ENCODE data around the gene KLHL2. TPM values are rescaled to one million over a fixed set of nuclear protein-coding genes. Genes with fewer than 3 reads are reported as not detected.
"Not testable (repeated sequence)": the region's sequence is repeated elsewhere in the genome, so short reads cannot be mapped to it uniquely, and the experiment has no call there.

KLHL2 gene
- total and polyA plus RNA-seq, 5 donors, result 5.3 to 15.5 (median 10.6) TPM

DNA sequence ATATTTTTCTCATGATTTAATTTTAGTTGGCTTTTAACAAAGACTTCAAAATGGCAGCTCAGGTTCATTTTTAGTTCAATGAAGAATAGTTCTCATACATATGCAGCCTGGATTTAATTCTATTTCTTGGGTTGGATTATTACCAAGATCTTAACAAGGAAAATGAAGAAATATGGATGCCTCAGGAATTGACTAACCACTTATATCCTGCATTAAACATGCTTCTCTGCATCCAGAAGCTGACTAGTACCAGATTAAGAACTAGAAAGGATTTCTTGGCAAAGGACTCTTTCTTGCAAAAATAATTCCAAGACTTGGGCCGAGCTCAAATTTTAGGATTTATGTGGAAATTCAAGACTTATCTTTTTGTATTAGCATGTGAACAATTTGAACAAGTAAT is 5.6 kb upstream of the KLHL2 start:
- H3K27ac ChIP-seq (ENCODE audit: low read length), result no peak overlapping the region
- no peaks in the 10 kb centered on the region for H3K27me3 ChIP-seq (ENCODE audit: control insufficient read depth, insufficient read depth)
- intact Hi-C loops (cut with DNase I), result loop anchor here in 2 of 4 donors (10.0 kb wide), 1 partner anchor 123 kb away; the partner anchor contains the start of gene MSMO1 (in 2 of the 2)
- WGBS, result 68% methylated on average over 1 of the region's 1 CpG
- no peaks in the 10 kb centered on the region for H3K9me3 ChIP-seq (ENCODE audit: control insufficient read depth, low read length)
- DNase-seq, result no peak
- no peak for ATAC-seq
- no peak overlapping the region for H3K4me3 ChIP-seq (ENCODE audit: low read length)
- no peaks in the 10 kb centered on the region for H3K4me1 ChIP-seq (ENCODE audit: control insufficient read depth, insufficient read depth, low read length)

DNA sequence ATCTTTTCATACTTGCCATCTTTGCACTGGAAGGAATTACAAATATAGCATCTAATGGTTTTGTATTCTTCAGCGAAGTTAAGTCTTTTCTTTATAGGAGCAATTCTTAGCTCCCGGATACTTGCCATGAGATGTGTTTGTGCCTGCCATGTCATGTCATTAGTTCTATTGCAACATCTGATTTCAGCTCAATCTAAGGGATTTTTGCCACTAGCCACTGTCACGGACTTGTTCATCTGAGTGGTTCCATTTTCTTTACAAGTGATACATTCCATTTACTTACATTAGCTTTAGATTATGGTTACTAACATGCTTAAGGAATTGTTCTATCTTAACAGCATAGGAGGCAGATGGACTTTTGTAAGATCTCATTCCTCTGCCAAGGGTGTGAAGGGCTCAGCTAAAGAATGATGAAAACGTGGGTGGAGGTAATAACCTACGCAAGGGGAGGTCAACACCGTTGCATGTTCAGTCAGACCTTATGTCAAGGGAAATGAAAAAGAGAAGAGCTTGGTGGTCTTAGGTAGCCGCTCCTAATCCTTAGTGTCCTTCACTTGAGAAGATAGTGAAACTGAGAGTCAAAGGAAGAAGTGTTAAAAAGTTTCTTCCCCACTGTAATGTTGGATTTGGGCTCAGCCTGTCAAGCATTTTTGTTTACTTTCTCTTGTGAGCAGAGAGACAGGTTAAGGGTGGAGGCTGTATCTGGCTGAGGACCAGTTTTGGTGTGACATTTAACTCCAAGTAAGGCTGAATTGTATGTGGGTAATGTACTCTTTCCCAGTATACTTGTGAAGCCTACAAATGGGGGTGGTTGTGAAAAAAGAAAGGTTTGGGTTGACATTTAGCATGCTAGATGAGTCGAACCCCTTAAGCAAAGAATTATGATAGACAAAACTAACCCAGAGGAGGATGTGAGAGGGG is 3.6 kb upstream of the KLHL2 start:
- DNase-seq, result no peak
- no peak for ATAC-seq
- H3K4me1 ChIP-seq (ENCODE audit: control insufficient read depth, insufficient read depth, low read length), result no peaks in the 10 kb centered on the region
- H3K27ac ChIP-seq (ENCODE audit: low read length), result no peak overlapping the region
- H3K4me3 ChIP-seq (ENCODE audit: low read length), result no peak overlapping the region
- intact Hi-C loops (cut with DNase I), result loop anchor here in 2 of 4 donors (10.0 kb wide), 1 partner anchor 121 kb away; the partner anchor contains the start of gene MSMO1 (in 2 of the 2)
- no peaks in the 10 kb centered on the region for H3K27me3 ChIP-seq (ENCODE audit: control insufficient read depth, insufficient read depth)
- H3K9me3 ChIP-seq (ENCODE audit: control insufficient read depth, low read length), result no peaks in the 10 kb centered on the region
- WGBS, result 84% methylated on average over 8 of the region's 8 CpGs

DNA sequence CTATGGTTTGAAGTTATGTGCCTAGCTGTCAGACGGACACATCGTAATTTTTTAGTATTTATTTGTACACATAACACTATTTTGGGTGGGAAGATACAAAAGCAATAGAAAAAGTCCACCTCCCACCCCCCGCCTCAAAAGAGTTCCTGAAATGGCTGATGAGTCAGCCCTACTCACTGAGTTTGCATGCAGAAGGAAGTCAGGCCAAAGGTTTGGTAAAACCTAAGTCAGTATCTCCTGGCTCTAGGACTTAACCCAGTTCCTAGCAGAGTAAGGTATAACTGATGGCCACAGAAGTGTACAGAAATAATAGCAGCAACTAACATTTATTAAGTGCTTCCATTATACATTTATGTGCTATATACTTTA is 2.9 kb upstream of the KLHL2 start:
- no peak overlapping the region for H3K27ac ChIP-seq (ENCODE audit: low read length)
- no peak for ATAC-seq

GRCh38 chr4:165207016-165207430 is 338 bp upstream of the KLHL2 start:
- H3K4me3 ChIP-seq (ENCODE audit: low read length), result peak overlapping the region; percentile 93
- DNase-seq, result no peak
- H3K27me3 ChIP-seq (ENCODE audit: control insufficient read depth, insufficient read depth), result no peaks in the 10 kb centered on the region
- under 1% methylated on average over 28 of the region's 28 CpGs for WGBS
- H3K4me1 ChIP-seq (ENCODE audit: control insufficient read depth, insufficient read depth, low read length), result peaks cover 2% of the 10 kb centered on the region
- intact Hi-C loops (cut with DNase I), result loop anchor here in 2 of 4 donors (10.0 kb wide), 1 partner anchor 118 kb away; the partner anchor contains the start of gene MSMO1 (in 2 of the 2)
- H3K27ac ChIP-seq (ENCODE audit: low read length), result peak overlapping the region; percentile 60
- H3K9me3 ChIP-seq (ENCODE audit: control insufficient read depth, low read length), result no peaks in the 10 kb centered on the region
- peak in 1 of 2 donors; percentile 4 for ATAC-seq

More for the DNA sequence above, 2.9 kb upstream of the KLHL2 start:
- Histone ChIP-seq H3K9me3 (ENCODE audit: control insufficient read depth, low read length) (no peaks in the 10 kb centered on the region), H3K4me1 (ENCODE audit: control insufficient read depth, insufficient read depth, low read length) (peaks cover 2% of the 10 kb centered on the region), H3K4me3 (ENCODE audit: low read length) (no peak overlapping the region), H3K27me3 (ENCODE audit: control insufficient read depth, insufficient read depth) (no peaks in the 10 kb centered on the region)
- intact Hi-C loops (cut with DNase I), result loop anchor here in 2 of 4 donors (10.0 kb wide), 1 partner anchor 120 kb away; the partner anchor contains the start of gene MSMO1 (in 2 of the 2)
- no peak for DNase-seq
- 84% methylated on average over 3 of the region's 3 CpGs for WGBS

DNA sequence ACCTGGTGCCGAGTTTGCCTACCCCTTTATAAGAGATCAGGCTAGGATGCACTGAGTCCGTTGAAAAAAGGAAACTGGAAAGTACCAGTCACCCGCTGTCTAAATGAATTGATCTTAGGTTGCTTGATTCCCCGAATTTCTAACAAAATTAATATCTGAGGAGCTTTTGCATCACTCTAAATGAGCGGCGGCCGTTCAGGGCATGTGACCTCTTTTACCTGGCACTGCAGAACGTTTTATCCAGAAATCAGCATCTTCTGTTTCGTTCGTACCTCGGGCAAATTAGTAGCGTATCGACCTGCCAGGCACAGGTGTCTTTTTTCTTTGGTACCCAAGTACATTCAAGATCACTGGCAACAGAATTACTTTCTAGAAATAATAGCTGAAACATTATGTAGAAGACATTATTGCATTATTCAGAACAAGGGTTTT is 876 bp downstream of the KLHL2 start:
- intact Hi-C loops (cut with DNase I), result loop anchor here in 2 of 4 donors (10.0 kb wide), 1 partner anchor 117 kb away; the partner anchor contains the start of gene MSMO1 (in 2 of the 2)
- H3K27me3 ChIP-seq (ENCODE audit: control insufficient read depth, insufficient read depth), result no peaks in the 10 kb centered on the region
- ATAC-seq, result peak in 1 of 2 donors; percentile 6
- DNase-seq, result no peak
- peak overlapping the region; percentile 93 for H3K4me3 ChIP-seq (ENCODE audit: low read length)
- 13% methylated on average over 13 of the region's 13 CpGs for WGBS
- no peaks in the 10 kb centered on the region for H3K9me3 ChIP-seq (ENCODE audit: control insufficient read depth, low read length)
- peak overlapping the region; percentile 82 for H3K27ac ChIP-seq (ENCODE audit: low read length)
- H3K4me1 ChIP-seq (ENCODE audit: control insufficient read depth, insufficient read depth, low read length), result peaks cover 2% of the 10 kb centered on the region

GRCh38 chr4:165208741-165209388 is 1.5 kb downstream of the KLHL2 start:
- WGBS, result 39% methylated on average over 10 of the region's 10 CpGs
- no peak for DNase-seq
- peak in 1 of 2 donors; percentile 6 for ATAC-seq
- Histone ChIP-seq H3K4me1 (ENCODE audit: control insufficient read depth, insufficient read depth, low read length) (peaks cover 2% of the 10 kb centered on the region), H3K27me3 (ENCODE audit: control insufficient read depth, insufficient read depth) (no peaks in the 10 kb centered on the region), H3K9me3 (ENCODE audit: control insufficient read depth, low read length) (no peaks in the 10 kb centered on the region), H3K4me3 (ENCODE audit: low read length) (peak overlapping the region; percentile 93), H3K27ac (ENCODE audit: low read length) (no peak overlapping the region)
- intact Hi-C loops (cut with DNase I), result loop anchor here in 2 of 4 donors (10.0 kb wide), 1 partner anchor 116 kb away; the partner anchor contains the start of gene MSMO1 (in 2 of the 2)

- intact Hi-C loops (cut with DNase I), result loop anchor here in 2 of 4 donors (10.0 kb wide), 1 partner anchor 115 kb away; the partner anchor contains the start of gene MSMO1 (in 2 of the 2)
These were observed 2.4 kb downstream of the KLHL2 start for GRCh38 chr4:165209796-165210195.

DNA sequence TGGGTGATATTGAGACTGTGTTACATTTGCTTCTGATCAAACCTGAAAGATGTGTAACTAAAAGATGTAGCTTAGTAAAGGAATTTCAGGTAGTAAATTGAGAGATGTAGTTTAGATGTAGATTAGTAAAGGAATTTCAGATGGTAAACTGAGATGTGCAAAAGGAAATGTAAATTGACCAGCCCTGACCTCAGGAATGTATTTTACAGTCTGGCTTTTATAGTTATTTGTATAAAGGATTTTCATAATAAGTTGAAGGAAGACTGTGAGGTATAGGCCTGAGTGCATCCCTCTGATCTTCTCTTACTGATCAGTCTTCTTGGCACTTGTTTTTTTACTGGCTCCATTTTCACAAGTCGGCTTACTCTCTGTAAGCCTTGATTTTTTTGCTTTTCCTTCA is 3.2 kb downstream of the KLHL2 start:
- 88% methylated on average over 1 of the region's 1 CpG for WGBS
- ATAC-seq (no peak), DNase-seq (no peak)
- intact Hi-C loops (cut with DNase I), result no loop called here
- no peak overlapping the region for H3K4me3 ChIP-seq (ENCODE audit: low read length)
- H3K27me3 ChIP-seq (ENCODE audit: control insufficient read depth, insufficient read depth), result no peaks in the 10 kb centered on the region
- H3K9me3 ChIP-seq (ENCODE audit: control insufficient read depth, low read length), result no peaks in the 10 kb centered on the region
- peaks cover 2% of the 10 kb centered on the region for H3K4me1 ChIP-seq (ENCODE audit: control insufficient read depth, insufficient read depth, low read length)
- H3K27ac ChIP-seq (ENCODE audit: low read length), result no peak overlapping the region

More at GRCh38 chr4:165209796-165210195, 2.4 kb downstream of the KLHL2 start:
- H3K9me3 ChIP-seq (ENCODE audit: control insufficient read depth, low read length), result no peaks in the 10 kb centered on the region
- H3K4me1 ChIP-seq (ENCODE audit: control insufficient read depth, insufficient read depth, low read length), result peaks cover 2% of the 10 kb centered on the region
- no peak for DNase-seq
- 89% methylated on average over 5 of the region's 5 CpGs for WGBS
- H3K27ac ChIP-seq (ENCODE audit: low read length), result no peak overlapping the region
- no peaks in the 10 kb centered on the region for H3K27me3 ChIP-seq (ENCODE audit: control insufficient read depth, insufficient read depth)
- no peak overlapping the region for H3K4me3 ChIP-seq (ENCODE audit: low read length)
- ATAC-seq, result no peak

DNA sequence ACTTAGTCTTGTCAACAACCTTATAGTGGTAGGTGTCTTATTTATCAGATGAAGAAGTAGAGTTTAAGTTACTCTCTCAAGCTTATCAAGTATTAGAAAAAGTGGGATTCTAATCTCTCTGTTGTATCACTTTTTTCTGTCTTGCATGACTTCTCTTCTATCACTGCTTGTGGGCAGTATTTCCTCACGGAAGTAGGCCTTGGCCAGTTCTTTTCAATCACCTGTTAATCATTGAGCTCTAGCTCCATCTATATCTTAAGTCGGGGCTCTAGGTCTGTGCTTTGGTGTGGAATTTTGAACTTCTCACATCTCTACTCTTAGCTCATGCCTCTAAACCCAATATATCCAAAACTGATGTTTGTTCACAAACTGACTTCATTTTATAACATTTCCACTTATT is 5.3 kb downstream of the KLHL2 start:
- H3K4me3 ChIP-seq (ENCODE audit: low read length); H3K27ac ChIP-seq (ENCODE audit: low read length); DNase-seq; H3K9me3 ChIP-seq (ENCODE audit: control insufficient read depth, low read length); ATAC-seq; H3K27me3 ChIP-seq (ENCODE audit: control insufficient read depth, insufficient read depth); H3K4me1 ChIP-seq (ENCODE audit: control insufficient read depth, insufficient read depth, low read length); intact Hi-C loops (cut with DNase I): not testable (repeated sequence)
- WGBS, result 91% methylated on average over 2 of the region's 2 CpGs

DNA sequence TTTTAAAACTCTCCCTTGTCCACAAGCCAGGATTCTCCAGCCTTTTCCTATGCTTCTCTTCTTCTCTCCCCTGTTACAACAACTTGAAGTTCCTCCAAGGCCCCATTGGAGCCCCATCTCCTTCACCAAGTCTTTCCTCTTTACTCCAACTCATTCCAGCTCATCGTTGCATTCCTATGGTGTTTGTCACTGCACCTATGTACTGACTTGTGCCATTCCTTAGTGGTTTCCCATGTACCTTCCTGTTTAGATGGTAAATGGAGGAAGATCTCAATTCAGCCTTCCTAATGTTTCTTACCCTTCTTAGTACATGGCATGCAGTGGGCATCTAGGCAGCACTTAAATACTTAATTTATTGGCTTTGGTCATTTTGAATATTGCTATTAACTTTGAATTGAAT is 6.0 kb downstream of the KLHL2 start:
- H3K4me1 ChIP-seq (ENCODE audit: control insufficient read depth, insufficient read depth, low read length); H3K9me3 ChIP-seq (ENCODE audit: control insufficient read depth, low read length); H3K27me3 ChIP-seq (ENCODE audit: control insufficient read depth, insufficient read depth); intact Hi-C loops (cut with DNase I); H3K27ac ChIP-seq (ENCODE audit: low read length); H3K4me3 ChIP-seq (ENCODE audit: low read length); DNase-seq; ATAC-seq: not testable (repeated sequence)
- WGBS, result 95% methylated on average over 1 of the region's 1 CpG
